Glutamatergic neuron (in vitro differentiated cells): ENCODE data around the gene PHOX2A. TPM values are rescaled to one million over a fixed set of nuclear protein-coding genes. Genes with fewer than 3 reads are reported as not detected.
A peak's percentile ranks its signal among the peaks of the same experiment; 100 is the strongest.

Source experiments
- DNase-seq: peaks from one replicate; pipeline ENCODE4 v3.0.0; 2022
- H3K27ac Mint-ChIP-seq: one replicate; pipeline ENCODE4 v1.8.0; 2020; ENCODE audit warnings: mild to moderate bottlenecking, mixed read lengths, inconsistent platforms; ENCODE audit not compliant: unreplicated experiment
- H3K27me3 Mint-ChIP-seq: one replicate; pipeline ENCODE4 v1.8.0; 2020; ENCODE audit warnings: mild to moderate bottlenecking, moderate library complexity, mixed read lengths, inconsistent platforms; ENCODE audit not compliant: unreplicated experiment
- H3K36me3 Mint-ChIP-seq: one replicate; pipeline ENCODE4 v1.8.0; 2020; ENCODE audit warnings: mild to moderate bottlenecking, mixed read lengths, inconsistent platforms; ENCODE audit not compliant: unreplicated experiment
- H3K4me1 Mint-ChIP-seq: one replicate; pipeline ENCODE4 v1.8.0; 2020; ENCODE audit warnings: mild to moderate bottlenecking, low read depth, mixed read lengths, inconsistent platforms; ENCODE audit not compliant: unreplicated experiment
- H3K4me3 Mint-ChIP-seq: one replicate; pipeline ENCODE4 v1.8.0; 2020; ENCODE audit warnings: mild to moderate bottlenecking, mixed read lengths, inconsistent platforms; ENCODE audit not compliant: unreplicated experiment
- H3K9me3 Mint-ChIP-seq: one replicate; pipeline ENCODE4 v1.8.0; 2020; ENCODE audit warnings: mild to moderate bottlenecking, moderate library complexity, mixed read lengths, inconsistent platforms; ENCODE audit not compliant: unreplicated experiment
- CTCF ChIP-seq: fragments of 200-600 bp; sonication (generic); IDR thresholded peaks from one replicate; pipeline ENCODE4 v1.5.0; 2021; ENCODE audit not compliant: partially characterized antibody, unreplicated experiment
- total RNA-seq: library from RNA; stranded (reverse); fragmentation: NEBNext Ultra II Directional; extraction: Animal tissue kit (Norgen Biotek cat#: 25700); gene quantifications from one replicate; pipeline ENCODE4 v1.2.1, GENCODE V29; 2021; ENCODE audit not compliant: unreplicated experiment

The PHOX2A gene
- total RNA-seq, 1 donor from 2014 or later, result 12.0 TPM

GRCh38 chr11:72241291-72241781 is 2.6 kb downstream of the PHOX2A start:
- H3K4me3 Mint-ChIP-seq, result peak overlapping the region; percentile 62
- no peak overlapping the region for H3K27ac Mint-ChIP-seq
- no peak for DNase-seq
- TF ChIP-seq CTCF, result no peak
- H3K27me3 Mint-ChIP-seq, result peaks cover 38% of the 10 kb centered on the region
- peaks cover 8% of the 10 kb centered on the region for H3K4me1 Mint-ChIP-seq
- H3K9me3 Mint-ChIP-seq, result peaks cover 4% of the 10 kb centered on the region
- no peaks in the 10 kb centered on the region for H3K36me3 Mint-ChIP-seq

- peak overlapping the region; percentile 94 for H3K4me3 Mint-ChIP-seq
- H3K9me3 Mint-ChIP-seq, result peaks cover 4% of the 10 kb centered on the region
- peaks cover 38% of the 10 kb centered on the region for H3K27me3 Mint-ChIP-seq
- H3K36me3 Mint-ChIP-seq, result no peaks in the 10 kb centered on the region
- H3K27ac Mint-ChIP-seq, result peak overlapping the region; percentile 68
- TF ChIP-seq CTCF, result no peak
- peak; percentile 42 for DNase-seq
- H3K4me1 Mint-ChIP-seq, result peaks cover 8% of the 10 kb centered on the region
Observed at GRCh38 chr11:72240461-72241290, 3.3 kb downstream of the PHOX2A start.

DNA sequence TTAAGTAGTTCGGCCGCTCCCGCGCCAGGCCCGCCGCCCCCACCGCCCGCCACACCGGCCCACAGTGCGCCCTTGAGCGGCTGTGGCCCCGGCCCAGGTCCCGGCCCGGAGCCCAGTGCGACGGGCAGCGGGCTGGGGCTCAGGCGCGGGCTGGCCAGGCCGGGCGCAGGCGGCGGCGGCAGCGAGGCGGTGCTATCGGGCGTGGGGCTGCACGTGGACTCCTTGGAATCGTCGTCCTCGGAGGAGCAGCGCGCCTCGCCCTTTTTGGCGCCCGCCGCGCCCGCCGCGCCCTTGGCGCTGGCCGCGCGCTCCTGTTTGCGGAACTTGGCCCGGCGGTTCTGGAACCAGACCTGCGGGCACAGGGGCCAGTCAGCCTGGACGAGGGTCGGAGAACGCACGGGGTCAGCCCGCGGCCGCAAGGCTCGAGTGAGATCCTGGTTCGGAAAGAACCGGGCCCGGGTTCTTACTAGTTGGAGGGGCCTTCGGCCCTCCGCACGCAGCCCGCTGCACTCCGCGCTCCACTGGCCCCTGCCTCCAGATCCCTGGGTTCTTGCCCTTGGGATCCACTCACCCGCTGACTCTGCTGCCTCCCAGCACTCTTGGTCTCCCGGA is 4.0 kb downstream of the PHOX2A start:
- peaks cover 8% of the 10 kb centered on the region for H3K4me1 Mint-ChIP-seq
- no peak overlapping the region for H3K27ac Mint-ChIP-seq
- peak; percentile 59 for DNase-seq
- H3K9me3 Mint-ChIP-seq, result peaks cover 4% of the 10 kb centered on the region
- H3K27me3 Mint-ChIP-seq, result peaks cover 38% of the 10 kb centered on the region
- TF ChIP-seq CTCF, result no peak
- H3K36me3 Mint-ChIP-seq, result no peaks in the 10 kb centered on the region
- peak overlapping the region; percentile 94 for H3K4me3 Mint-ChIP-seq

GRCh38 chr11:72239313-72239848 is 4.6 kb downstream of the PHOX2A start:
- H3K27me3 Mint-ChIP-seq, result peaks cover 32% of the 10 kb centered on the region
- no peaks in the 10 kb centered on the region for H3K9me3 Mint-ChIP-seq
- no peak overlapping the region for H3K27ac Mint-ChIP-seq
- no peak for TF ChIP-seq CTCF
- no peaks in the 10 kb centered on the region for H3K36me3 Mint-ChIP-seq
- DNase-seq, result peak; percentile 31
- H3K4me1 Mint-ChIP-seq, result peaks cover 4% of the 10 kb centered on the region
- H3K4me3 Mint-ChIP-seq, result peak overlapping the region; percentile 86
